HG03060 (cell line): Measurements from ENCODE around the gene ME3.
"Not testable (repeated sequence)": the region's sequence is repeated elsewhere in the genome, so short reads cannot be mapped to it uniquely, and the experiment has no call there.

Experiments used
- ATAC-seq: cut with Tn5 transposase; IDR thresholded peaks from one replicate; pipeline ENCODE4 v1.9.1; 2021; ENCODE audit warnings: low read depth, moderate number of reproducible peaks; ENCODE audit not compliant: unreplicated experiment

Gene ME3

DNA sequence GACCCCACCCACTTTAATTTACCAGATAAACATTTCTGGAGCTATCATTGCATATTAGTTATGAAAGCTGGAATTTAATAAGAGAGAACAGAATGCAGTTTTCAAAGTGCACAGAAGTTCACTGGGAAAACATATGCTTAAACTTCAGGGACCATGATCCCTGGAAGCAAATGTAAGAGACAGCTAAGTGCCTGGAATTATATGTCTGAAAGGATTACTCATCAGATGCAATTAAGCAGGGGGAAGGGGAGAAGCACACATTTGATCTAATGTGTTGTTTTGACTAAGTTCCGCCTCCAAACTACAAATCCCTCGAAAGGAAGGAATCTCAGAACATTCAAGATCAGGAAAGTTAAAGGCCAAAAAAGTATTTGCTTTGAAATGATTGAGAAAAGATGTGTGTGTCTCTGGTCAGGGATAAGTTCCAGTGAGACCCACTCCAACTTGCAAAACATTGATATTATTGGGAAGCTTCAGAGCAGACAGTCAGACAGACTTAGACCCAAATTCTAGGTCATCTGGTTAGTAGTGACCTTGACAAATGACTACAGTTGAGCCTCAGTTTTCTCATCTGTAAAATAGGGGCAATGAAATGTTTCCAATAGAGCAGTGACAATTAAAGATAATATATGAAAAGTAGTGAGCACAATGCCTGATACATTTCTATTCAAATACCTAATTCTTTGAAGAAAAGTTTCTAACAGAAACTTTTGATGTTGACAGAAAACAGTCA is 147.6 kb downstream of the ME3 start:
- ATAC-seq, result no peak

- no peak for ATAC-seq
Observed at GRCh38 chr11:86523738-86524619, 148.4 kb downstream of the ME3 start.

- ATAC-seq, result not testable (repeated sequence)
Observed at GRCh38 chr11:86522512-86522911, 149.9 kb downstream of the ME3 start.

DNA sequence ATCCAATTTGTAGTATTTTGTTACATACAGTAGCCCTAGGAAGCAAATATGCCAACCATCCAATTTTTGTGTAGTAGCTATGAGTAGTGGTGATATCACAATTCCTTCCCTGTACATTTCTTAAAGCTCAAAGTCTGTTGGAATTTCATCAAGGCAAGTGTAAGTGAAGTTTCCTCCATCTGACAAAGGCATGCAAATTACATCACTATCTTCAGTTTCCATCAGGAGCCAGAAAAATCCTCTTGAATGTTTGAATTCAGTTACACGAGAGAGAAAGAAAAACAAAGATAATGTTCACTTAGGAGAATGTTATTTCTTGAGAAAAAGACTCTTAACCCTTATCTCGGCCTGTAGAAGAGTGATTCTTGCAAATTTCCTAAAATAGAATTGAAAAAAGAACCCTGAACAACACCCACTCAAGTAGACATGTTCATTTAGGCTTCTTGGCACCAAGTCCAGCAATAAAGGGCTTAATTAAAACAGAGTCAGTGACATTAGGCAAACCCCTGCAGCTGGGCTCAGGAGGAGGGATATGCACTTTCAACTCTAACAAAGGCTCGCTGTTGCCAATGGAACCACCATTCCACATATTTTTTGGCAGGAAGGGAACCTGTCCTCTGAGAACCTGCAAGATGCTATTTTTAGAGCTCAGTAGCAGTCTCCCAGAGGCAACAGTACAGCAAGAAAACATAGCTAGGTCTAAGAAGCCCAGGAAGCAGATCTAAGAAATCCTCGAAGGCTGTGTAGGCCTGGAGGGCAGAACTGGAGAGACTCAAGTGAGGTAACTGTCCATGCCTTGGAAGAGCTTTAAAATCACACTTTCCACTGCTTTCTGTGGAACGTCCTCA is 153.1 kb downstream of the ME3 start:
- no peak for ATAC-seq

- ATAC-seq, result no peak
Observed at GRCh38 chr11:86518211-86518610, 154.2 kb downstream of the ME3 start.

DNA sequence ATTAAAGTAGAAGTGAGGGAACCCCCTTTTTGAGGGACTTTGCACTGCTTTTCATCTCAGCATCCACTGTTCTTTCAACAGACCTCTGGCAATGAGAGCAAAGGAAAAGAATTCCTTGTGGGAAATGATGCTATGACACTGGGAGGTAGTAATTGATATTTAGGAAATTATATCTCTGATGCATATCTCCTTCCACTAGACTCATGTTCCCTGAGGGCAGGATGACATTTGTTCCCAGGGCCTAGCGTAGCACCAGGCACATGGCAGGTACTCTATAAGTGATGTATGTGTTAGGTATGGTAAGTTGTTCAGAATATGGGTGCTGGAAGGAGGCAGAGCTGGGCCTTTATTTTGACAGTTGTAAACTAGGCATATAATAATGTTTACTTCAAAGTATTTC is 154.9 kb downstream of the ME3 start:
- no peak for ATAC-seq

DNA sequence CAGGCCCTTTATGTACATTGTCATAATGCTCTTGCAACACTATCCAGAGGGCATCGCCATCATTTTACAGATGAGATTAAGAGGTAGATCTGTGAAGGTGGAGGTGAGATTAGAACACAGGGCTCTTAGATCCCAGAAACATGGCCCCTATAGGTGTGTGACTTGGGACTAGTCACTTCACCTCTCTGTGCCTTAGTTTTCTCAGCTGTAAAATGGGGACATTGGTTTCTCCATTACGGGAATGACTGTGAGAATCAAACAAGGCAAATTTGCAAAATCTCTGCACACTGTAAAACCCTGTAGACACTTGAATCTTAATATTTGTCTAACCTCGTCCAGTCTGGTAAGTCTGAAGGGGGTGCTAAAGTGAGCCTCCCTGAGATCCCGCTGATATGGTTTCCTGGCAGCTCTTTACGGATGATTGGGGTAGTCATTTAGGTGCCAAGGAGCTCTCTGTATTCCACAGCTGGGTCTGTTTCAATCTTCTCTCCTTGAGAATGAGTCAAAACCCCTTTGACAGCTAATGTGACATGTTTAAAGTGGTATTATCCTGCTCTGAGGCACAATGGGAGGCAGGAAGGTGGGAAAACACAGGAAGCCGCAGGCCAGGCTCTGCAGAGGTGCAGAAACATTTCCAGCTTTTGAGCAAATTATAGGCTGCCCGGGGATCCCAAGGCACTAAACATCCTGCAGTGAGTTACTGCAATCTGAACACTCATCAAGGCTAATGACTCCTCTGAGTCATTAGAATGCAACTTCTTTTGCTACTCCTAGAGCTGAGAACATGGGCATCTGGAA is 156.9 kb downstream of the ME3 start:
- no peak for ATAC-seq

DNA sequence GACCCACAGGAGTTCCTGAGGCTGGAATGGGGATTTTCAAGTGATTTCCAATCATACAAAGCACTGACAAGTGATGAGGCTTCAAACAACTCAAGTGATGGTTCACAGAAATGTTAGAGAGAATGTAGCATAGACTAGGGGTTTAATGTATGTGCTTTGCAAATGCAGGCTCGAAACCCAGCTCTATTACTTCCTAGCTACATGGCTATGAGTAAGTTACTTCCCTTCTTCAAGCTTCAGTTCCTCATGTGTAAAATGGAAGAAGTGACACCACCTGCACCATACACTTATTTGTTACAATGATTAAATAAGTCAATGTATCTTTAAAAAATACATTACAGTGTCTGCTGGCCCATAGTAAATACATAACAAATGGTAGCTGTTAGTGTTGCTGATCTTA is 158.0 kb downstream of the ME3 start:
- no peak for ATAC-seq

GRCh38 chr11:86513746-86514373 is 158.6 kb downstream of the ME3 start:
- ATAC-seq, result no peak

- ATAC-seq, result no peak
Observed at GRCh38 chr11:86513138-86513537, 159.3 kb downstream of the ME3 start.

DNA sequence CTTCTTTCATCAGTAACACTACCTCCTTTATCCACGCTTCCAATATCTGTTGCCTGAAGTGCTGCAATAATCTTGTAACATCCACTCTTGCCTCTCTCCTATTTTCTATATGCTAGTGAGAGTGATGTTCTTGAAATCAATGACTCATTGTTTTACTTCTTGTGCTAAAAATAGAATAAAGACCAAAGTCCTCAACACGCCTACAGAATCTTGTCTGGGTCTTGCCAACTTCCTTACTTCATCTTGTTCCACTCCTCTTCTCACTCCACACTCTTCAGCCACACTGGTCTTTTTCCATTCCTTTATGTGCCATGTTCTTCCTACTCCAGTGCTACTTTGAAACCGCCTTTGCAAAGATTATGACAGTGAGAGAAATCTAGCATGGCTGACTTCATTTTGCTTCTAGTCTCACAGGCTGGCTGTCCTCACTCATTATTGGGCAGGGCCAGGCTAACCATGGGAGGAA is 161.3 kb downstream of the ME3 start:
- ATAC-seq, result peak; percentile 75

DNA sequence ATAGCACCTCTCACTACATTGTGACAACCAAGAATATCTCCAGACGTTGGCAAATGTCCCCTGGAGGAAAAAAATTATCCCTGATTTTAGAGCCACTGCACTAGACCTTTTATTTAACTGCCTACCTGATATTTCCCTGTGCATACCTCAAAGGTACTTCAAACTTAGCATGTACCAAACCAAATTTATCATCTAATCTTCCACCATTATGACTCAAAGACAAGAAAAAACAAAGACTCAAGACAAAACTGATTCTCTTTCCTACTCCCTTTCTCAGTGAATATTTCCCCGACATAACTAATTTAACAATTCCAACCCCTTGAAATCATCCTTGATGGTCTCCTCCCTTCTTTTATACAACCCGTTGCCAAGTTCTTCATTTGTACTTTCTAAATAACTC is 161.7 kb downstream of the ME3 start:
- no peak for ATAC-seq

DNA sequence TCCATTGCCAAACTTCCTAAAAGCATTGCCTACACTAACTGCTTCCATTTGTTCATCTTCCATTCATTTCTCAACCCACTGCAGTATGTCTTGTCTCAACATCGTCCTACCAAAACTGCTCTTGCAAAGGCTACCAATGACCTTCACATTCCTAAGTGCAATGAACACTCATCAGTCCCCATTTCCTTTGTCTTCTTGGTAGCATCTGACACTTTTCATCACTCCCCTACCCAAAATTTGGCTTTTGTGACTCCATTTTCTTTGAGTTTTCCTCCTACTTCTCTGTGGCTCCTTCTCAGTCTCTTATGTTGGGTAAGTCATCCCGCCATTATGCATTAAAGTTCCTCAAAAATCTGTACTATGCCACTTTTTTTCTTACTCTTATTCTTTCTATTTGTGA is 162.3 kb downstream of the ME3 start:
- ATAC-seq, result no peak

DNA sequence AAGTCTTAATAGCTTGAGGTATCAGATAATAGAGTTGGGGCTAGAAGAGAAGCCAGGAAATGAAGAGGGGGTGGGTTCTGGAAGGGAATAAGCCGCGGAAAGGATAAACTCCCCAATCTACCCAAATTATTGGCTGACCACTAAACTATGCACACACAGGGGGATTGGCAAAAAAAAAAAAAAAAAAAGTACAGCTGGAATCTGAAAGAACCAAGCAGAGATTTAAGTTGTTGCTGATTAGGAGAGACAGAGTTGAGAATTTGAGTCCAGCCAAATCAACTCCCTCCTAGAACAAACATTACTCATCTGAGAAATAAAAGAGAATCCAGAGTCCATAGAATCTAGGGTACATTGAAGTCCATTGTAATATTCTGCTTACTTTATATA is 162.8 kb downstream of the ME3 start:
- no peak for ATAC-seq

GRCh38 chr11:86508604-86509587 is 163.5 kb downstream of the ME3 start:
- ATAC-seq, result no peak

DNA sequence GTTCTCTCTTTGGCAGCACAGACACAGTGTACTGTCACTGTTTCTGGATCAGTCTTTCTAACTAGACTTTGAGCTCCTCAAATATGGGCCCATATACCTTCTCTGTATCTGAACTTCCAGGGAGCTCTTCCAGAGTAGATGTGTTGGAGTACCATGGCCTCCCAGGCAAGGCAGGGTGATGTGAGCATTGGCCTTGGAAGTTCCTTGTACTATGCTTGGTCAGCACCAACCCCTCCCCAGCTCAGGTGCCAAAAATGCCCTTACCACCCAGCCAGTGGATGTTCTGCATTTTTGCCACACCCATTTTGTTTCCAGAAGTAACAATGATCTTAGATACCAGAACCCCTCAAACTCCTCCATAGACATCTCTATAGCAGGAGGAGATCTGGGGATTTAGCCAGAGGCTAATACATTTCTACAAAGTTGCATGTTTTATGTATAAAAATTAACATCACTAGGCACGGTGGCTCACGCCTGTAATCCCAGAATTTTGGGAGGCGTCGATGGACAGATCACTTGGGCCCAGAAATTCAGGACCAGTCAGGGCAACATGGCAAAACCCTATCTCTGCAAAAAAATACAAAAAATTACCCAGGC is 165.1 kb downstream of the ME3 start:
- ATAC-seq, result no peak

- no peak for ATAC-seq
Observed at GRCh38 chr11:86506235-86506634, 166.2 kb downstream of the ME3 start.

GRCh38 chr11:86503131-86503530 is 169.3 kb downstream of the ME3 start:
- no peak for ATAC-seq
